A549 (cell line): ENCODE results near the gene UNC93A. TPM values are rescaled to one million over a fixed set of nuclear protein-coding genes. Genes with fewer than 3 reads are reported as not detected.

ENCODE experiments used
- ATAC-seq, 2 experiments: fragments of 200-7000 bp in 1 of 2; fragments of >200 bp in 1 of 2; cut with Nextera tagmentation in 1 of 2; cut with Tn5 transposase in 1 of 2; 3 replicates each; pipeline versions ENCODE4 v1.8.0 to v1.9.1; 2018 to 2020; ENCODE audit warnings: mild to moderate bottlenecking in 1 of 2, moderate library complexity in 1 of 2
- CTCF ChIA-PET: fragments of 300-600 bp; sonication (Branson Sonifier 250); formaldehyde crosslinking; extraction: SDS; loops from one replicate; lab custom pipeline; 2021; ENCODE audit warnings: antibody characterized with exemption, inconsistent platforms; lab: Yijun Ruan, JAX
- POLR2A ChIA-PET: fragments of 350-600 bp; formaldehyde crosslinking; extraction: SDS; loops from one replicate; lab custom pipeline; 2021; ENCODE audit warnings: antibody characterized with exemption, inconsistent platforms; lab: Yijun Ruan, JAX
- DNase-seq, 2 experiments: peaks; one replicate each; pipeline versions ENCODE4 v3.0.0 to v3.0.0-alpha.2; 2011 to 2016; ENCODE audit warnings: low read depth in 1 of 2, low spot score in 1 of 2
- FAIRE-seq: peaks from 2 replicates; lab custom pipeline; 2011; peaks lifted over from hg19 to GRCh38; lab: Jason Lieb, UNC
- H3K27ac ChIP-seq, 2 experiments: fragments of >200 bp; sonication (Bioruptor Twin); formaldehyde crosslinking; 3 replicates each; pipeline ENCODE4 v1.5.1; 2016 to 2017
- H3K4me1 ChIP-seq: fragments of >200 bp; sonication (Bioruptor Twin); formaldehyde crosslinking; 3 replicates; pipeline ENCODE4 v1.6.1; 2016
- H3K4me2 ChIP-seq: fragments of >200 bp; sonication (Bioruptor Twin); formaldehyde crosslinking; 3 replicates; pipeline ENCODE4 v1.6.1; 2016
- H3K4me3 ChIP-seq: fragments of >200 bp; sonication (Bioruptor Twin); formaldehyde crosslinking; 3 replicates; pipeline ENCODE4 v1.5.1; 2016
- H3K9me3 ChIP-seq: fragments of >200 bp; sonication (Bioruptor Twin); formaldehyde crosslinking; 3 replicates; pipeline ENCODE4 v1.6.1; 2016
- BCL3 ChIP-seq: fragments of >200 bp; sonication (Bioruptor Twin); formaldehyde crosslinking; IDR thresholded peaks from 3 replicates; pipeline ENCODE4 v1.6.1; 2016
- BHLHE40 ChIP-seq: IDR thresholded peaks from 2 replicates; pipeline ENCODE4 v1.6.1; 2012; ENCODE audit warnings: low read depth, low read length, inconsistent platforms
- E2F6 ChIP-seq: IDR thresholded peaks from 2 replicates; pipeline ENCODE4 v1.6.1; 2012; ENCODE audit warnings: low read depth, borderline replicate concordance
- EHMT2 ChIP-seq: fragments of 200-600 bp; sonication (generic); IDR thresholded peaks from 2 replicates; pipeline ENCODE4 v1.6.1; 2016; ENCODE audit warnings: antibody characterized with exemption, low read depth, mild to moderate bottlenecking, moderate library complexity
- ELK1 ChIP-seq: fragments of 150-350 bp; IDR thresholded peaks from 2 replicates; pipeline ENCODE4 v1.6.1; 2014; ENCODE audit warnings: low read depth, mild to moderate bottlenecking, low read length
- FOSB ChIP-seq: fragments of 250-450 bp; sonication (Bioruptor Pico); IDR thresholded peaks from 2 replicates; pipeline ENCODE4 v1.5.0; 2020; ENCODE audit warnings: mild to moderate bottlenecking, moderate library complexity
- GATA3 ChIP-seq: IDR thresholded peaks from 2 replicates; pipeline ENCODE4 v1.6.1; 2012; ENCODE audit warnings: borderline replicate concordance
- HDAC2 ChIP-seq: fragments of 200-600 bp; sonication (generic); IDR thresholded peaks from 2 replicates; pipeline ENCODE4 v1.6.1; 2016
- HES2 ChIP-seq: fragments of >200 bp; sonication (Bioruptor Twin); formaldehyde crosslinking; IDR thresholded peaks from 2 replicates; pipeline ENCODE4 v1.6.1; 2016
- HEYL ChIP-seq: fragments of 250-450 bp; sonication (Bioruptor Pico); IDR thresholded peaks from 2 replicates; pipeline ENCODE4 v1.8.0; 2021; ENCODE audit warnings: mild to moderate bottlenecking, moderate library complexity
- HOXA7 ChIP-seq: fragments of 250-450 bp; sonication (Bioruptor Pico); IDR thresholded peaks from 2 replicates; pipeline ENCODE4 v1.5.0; 2020; ENCODE audit warnings: mild to moderate bottlenecking, moderate library complexity
- HOXB13 ChIP-seq: fragments of 250-450 bp; sonication (Bioruptor Pico); IDR thresholded peaks from 2 replicates; pipeline ENCODE4 v1.5.0; 2020; ENCODE audit warnings: low read depth, mild to moderate bottlenecking, moderate library complexity
- JUN ChIP-seq, 2 experiments: fragments of >200 bp; sonication (Bioruptor Twin); formaldehyde crosslinking; IDR thresholded peaks; 2 replicates in 1 of 2; 3 replicates in 1 of 2; pipeline ENCODE4 v1.6.1; 2016 to 2017
- MAFK ChIP-seq: fragments of 450-650 bp; IDR thresholded peaks from 2 replicates; pipeline ENCODE4 v1.6.1; 2014; ENCODE audit not compliant: partially characterized antibody
- MAX ChIP-seq: IDR thresholded peaks from 2 replicates; pipeline ENCODE4 v1.6.1; 2012
- MAZ ChIP-seq: fragments of 150-350 bp; IDR thresholded peaks from 2 replicates; pipeline ENCODE4 v1.6.1; 2014; ENCODE audit warnings: antibody characterized with exemption, low read depth, low read length, borderline replicate concordance
- MYC ChIP-seq: IDR thresholded peaks from 2 replicates; pipeline ENCODE4 v1.6.1; 2012; ENCODE audit warnings: mild to moderate bottlenecking, inconsistent platforms, low read length, improper control_type of control experiment, borderline replicate concordance
- NR3C1 ChIP-seq: fragments of >200 bp; sonication (Bioruptor Twin); formaldehyde crosslinking; IDR thresholded peaks from 3 replicates; pipeline ENCODE4 v1.6.1; 2017
- PHF8 ChIP-seq: fragments of 200-600 bp; sonication (generic); IDR thresholded peaks from 2 replicates; pipeline ENCODE4 v1.6.1; 2016; ENCODE audit warnings: low read depth, mild to moderate bottlenecking, antibody characterized with exemption, moderate library complexity, borderline replicate concordance
- RARB ChIP-seq: fragments of 250-450 bp; sonication (Bioruptor Pico); IDR thresholded peaks from 2 replicates; pipeline ENCODE4 v1.8.0; 2021; ENCODE audit warnings: mild to moderate bottlenecking, moderate library complexity
- REST ChIP-seq: fragments of 200-600 bp; sonication (generic); IDR thresholded peaks from 2 replicates; pipeline ENCODE4 v1.6.1; 2016; ENCODE audit warnings: antibody characterized with exemption, mild to moderate bottlenecking, moderate library complexity
- RFX5 ChIP-seq: fragments of 450-650 bp; IDR thresholded peaks from 2 replicates; pipeline ENCODE4 v1.7.1; 2014; ENCODE audit warnings: antibody characterized with exemption, mild to moderate bottlenecking, moderate library complexity
- RNF2 ChIP-seq: fragments of 200-600 bp; sonication (generic); IDR thresholded peaks from 2 replicates; pipeline ENCODE4 v1.6.1; 2016; ENCODE audit warnings: low read depth, mild to moderate bottlenecking, antibody characterized with exemption, moderate library complexity, borderline replicate concordance
- SMC3 ChIP-seq: fragments of >200 bp; sonication (Bioruptor Twin); formaldehyde crosslinking; IDR thresholded peaks from 3 replicates; pipeline ENCODE4 v1.6.1; 2018; ENCODE audit warnings: inconsistent platforms
- SREBF2 ChIP-seq: fragments of 450-650 bp; IDR thresholded peaks from 2 replicates; pipeline ENCODE4 v1.6.1; 2014; ENCODE audit warnings: mild to moderate bottlenecking, moderate library complexity
- TP53 ChIP-seq: fragments of 250-450 bp; sonication (Bioruptor Pico); IDR thresholded peaks from 2 replicates; pipeline ENCODE4 v1.5.0; 2021; ENCODE audit warnings: mild to moderate bottlenecking, moderate library complexity
- USF2 ChIP-seq: fragments of 450-650 bp; IDR thresholded peaks from 2 replicates; pipeline ENCODE4 v1.6.1; 2014; ENCODE audit warnings: antibody characterized with exemption
- ZC3H11A ChIP-seq: fragments of 450-650 bp; IDR thresholded peaks from 2 replicates; pipeline ENCODE4 v1.6.1; 2014; ENCODE audit warnings: antibody characterized with exemption, mild to moderate bottlenecking
- ZFP36 ChIP-seq: fragments of 450-650 bp; IDR thresholded peaks from 2 replicates; pipeline ENCODE4 v1.6.1; 2014; ENCODE audit warnings: borderline replicate concordance; ENCODE audit not compliant: partially characterized antibody
- WGBS: methylation state at CpG from one replicate; pipeline ENCODE4 v1.1.6; 2017; ENCODE audit errors: missing lambda C conversion rate; 5-methylcytosine and 5-hydroxymethylcytosine counted together
- polyA plus RNA-seq, 4 experiments: library from polyadenylated mRNA; depleted of rRNA in 3 of 4; stranded (reverse); fragments of >200 nt; fragmentation: RNase III in 1 of 4; extraction: RNeasy Plus Mini Kit Qiagen cat#74134 plus additional on column Dnase treatment in 1 of 4; gene quantifications; 2 replicates in 3 of 4; 3 replicates in 1 of 4; pipeline ENCODE4 v1.2.3, GENCODE V29; 2011 to 2017

Gene UNC93A
- polyA plus RNA-seq, 2 of the 4 experiments (the other 2 are of a cell fraction), result not detected

GRCh38 chr6:167300902-167301777, 10.0 kb downstream of the UNC93A start:
- Histone ChIP-seq H3K4me2 (no peak overlapping the region), H3K27ac (no peak overlapping the region), H3K4me1 (no peaks in the 10 kb centered on the region; the same call in 2 of the 3 replicates), H3K4me3 (no peak overlapping the region), H3K9me3 (no peaks in the 10 kb centered on the region)
- POLR2A ChIA-PET, result no interaction called here
- FAIRE-seq, result no peak
- 62% methylated on average over 5 of the region's 9 CpGs for WGBS
- CTCF ChIA-PET, result interaction anchor here (0.7 to 2.1 kb wide), 3 partner anchors 8 to 50 kb away, joined by 3 to 7 read pairs (median 3); no protein-coding TSS in a partner anchor
- no peak for ATAC-seq
- no peak for DNase-seq
- TF ChIP-seq ZFP36, result no peak
- TF ChIP-seq ZC3H11A, result no peak
- TF ChIP-seq PHF8, result no peak
- no peak for TF ChIP-seq RFX5
- no peak for TF ChIP-seq MAZ
- TF ChIP-seq JUN (IDR thresholded peaks at IDR 0.05), result no peak
- TF ChIP-seq RNF2, result no peak
- no peak for TF ChIP-seq EHMT2
- TF ChIP-seq ELK1, result no peak
- TF ChIP-seq MAFK, result no peak
- no peak for TF ChIP-seq GATA3
- no peak for TF ChIP-seq USF2
- no peak for TF ChIP-seq HEYL (CRISPR knock-in tag)

GRCh38 chr6:167302074-167302473, 11.0 kb downstream of the UNC93A start:
- Histone ChIP-seq H3K27ac (no peak overlapping the region), H3K4me1 (no peaks in the 10 kb centered on the region; the same call in 2 of the 3 replicates), H3K4me2 (no peak overlapping the region), H3K9me3 (no peaks in the 10 kb centered on the region), H3K4me3 (no peak overlapping the region)
- TF ChIP-seq ZFP36 (no peak), HOXA7 (CRISPR knock-in tag) (no peak), MYC (no peak), MAX (no peak), RNF2 (no peak), TP53 (CRISPR knock-in tag) (no peak), SMC3 (no peak), MAZ (no peak), BCL3 (no peak), RARB (CRISPR knock-in tag) (no peak), REST (no peak), PHF8 (no peak), HOXB13 (CRISPR knock-in tag) (no peak), BHLHE40 (no peak), FOSB (no peak), E2F6 (no peak), NR3C1 (no peak), SREBF2 (no peak), HES2 (no peak), HDAC2 (no peak)
- POLR2A ChIA-PET, result no interaction called here
- 74% methylated on average over 9 of the region's 9 CpGs for WGBS
- no peak for DNase-seq
- no peak for ATAC-seq
- CTCF ChIA-PET, result interaction anchor here (0.7 kb wide), 1 partner anchor 9 kb away, joined by 3 read pairs; no protein-coding TSS in a partner anchor
- no peak for FAIRE-seq
